GM12864 (cell line): ENCODE data around the gene ITPK1.

Experiments
- DNase-seq: peaks from one replicate; pipeline ENCODE4 v3.0.0-alpha.2; 2011; ENCODE audit warnings: low read depth
- H3K4me3 ChIP-seq: 2 replicates; pipeline ENCODE4 v1.5.1; 2011; ENCODE audit warnings: mild to moderate bottlenecking, low read depth, low read length, control low read depth
- CTCF ChIP-seq: IDR thresholded peaks from 2 replicates; pipeline ENCODE4 v1.5.1; 2011; ENCODE audit warnings: low read depth, mild to moderate bottlenecking, moderate library complexity, low read length, control low read depth, inconsistent platforms; ENCODE audit errors: missing control alignments

ITPK1 gene

GRCh38 chr14:92970271-92970670 lies 145.5 kb downstream of the ITPK1 start:
- TF ChIP-seq CTCF, result no peak
- H3K4me3 ChIP-seq, result no peak overlapping the region
- no peak for DNase-seq

- H3K4me3 ChIP-seq, result no peak overlapping the region
- TF ChIP-seq CTCF, result no peak
- DNase-seq, result no peak
Measured at GRCh38 chr14:92969871-92970270, 145.9 kb downstream of the ITPK1 start.

GRCh38 chr14:92969430-92969829 lies 146.3 kb downstream of the ITPK1 start:
- DNase-seq, result no peak
- H3K4me3 ChIP-seq, result no peak overlapping the region
- TF ChIP-seq CTCF, result no peak

GRCh38 chr14:92968291-92969020 lies 147.3 kb downstream of the ITPK1 start:
- no peak for DNase-seq
- TF ChIP-seq CTCF, result no peak
- no peak overlapping the region for H3K4me3 ChIP-seq

GRCh38 chr14:92967346-92967926 lies 148.3 kb downstream of the ITPK1 start:
- DNase-seq, result no peak
- H3K4me3 ChIP-seq, result no peak overlapping the region
- TF ChIP-seq CTCF, result no peak

GRCh38 chr14:92965281-92965680 lies 150.4 kb downstream of the ITPK1 start:
- H3K4me3 ChIP-seq, result no peak overlapping the region
- DNase-seq, result no peak
- no peak for TF ChIP-seq CTCF
